ENCODE data around the gene UXT.

GRCh38 chrX:47623540-47624027 lies 35.4 kb downstream of the UXT start:
- no peak for TF ChIP-seq RFX5 (IDR thresholded peaks at IDR 0.05; ENCODE audit: low read depth, low read length)
- TF ChIP-seq CTCF (conservative IDR thresholded peaks at IDR 0.05; ENCODE audit: low read depth, low read length) = no peak
- TF ChIP-seq POLR2A (IDR thresholded peaks at IDR 0.05; ENCODE audit: low read depth, low read length) = no peak
- TF ChIP-seq CEBPB (IDR thresholded peaks at IDR 0.05; ENCODE audit: low read depth, low read length) = no peak
- TF ChIP-seq MAZ (IDR thresholded peaks at IDR 0.05; ENCODE audit: borderline replicate concordance, low read depth, low read length) = no peak
- no peak for TF ChIP-seq FOS (IDR thresholded peaks at IDR 0.05; ENCODE audit: low read depth, low read length)
- TF ChIP-seq RCOR1 (IDR thresholded peaks at IDR 0.05; ENCODE audit: insufficient replicate concordance, low read length) = no peak
- no peak for TF ChIP-seq ELK1 (IDR thresholded peaks at IDR 0.05; ENCODE audit: borderline replicate concordance, low read depth, low read length)
- TF ChIP-seq MAFK (IDR thresholded peaks at IDR 0.05; ENCODE audit: low read depth, low read length) = no peak

All from IMR-90 (cell line).